GM21423 (cell line): ENCODE measurements around the gene TEPSIN.

Source experiments
- ATAC-seq: cut with Tn5 transposase; IDR thresholded peaks from one replicate; pipeline ENCODE4 v1.9.1; 2021; ENCODE audit warnings: mild to moderate bottlenecking, moderate library complexity; ENCODE audit not compliant: unreplicated experiment

The TEPSIN gene

DNA sequence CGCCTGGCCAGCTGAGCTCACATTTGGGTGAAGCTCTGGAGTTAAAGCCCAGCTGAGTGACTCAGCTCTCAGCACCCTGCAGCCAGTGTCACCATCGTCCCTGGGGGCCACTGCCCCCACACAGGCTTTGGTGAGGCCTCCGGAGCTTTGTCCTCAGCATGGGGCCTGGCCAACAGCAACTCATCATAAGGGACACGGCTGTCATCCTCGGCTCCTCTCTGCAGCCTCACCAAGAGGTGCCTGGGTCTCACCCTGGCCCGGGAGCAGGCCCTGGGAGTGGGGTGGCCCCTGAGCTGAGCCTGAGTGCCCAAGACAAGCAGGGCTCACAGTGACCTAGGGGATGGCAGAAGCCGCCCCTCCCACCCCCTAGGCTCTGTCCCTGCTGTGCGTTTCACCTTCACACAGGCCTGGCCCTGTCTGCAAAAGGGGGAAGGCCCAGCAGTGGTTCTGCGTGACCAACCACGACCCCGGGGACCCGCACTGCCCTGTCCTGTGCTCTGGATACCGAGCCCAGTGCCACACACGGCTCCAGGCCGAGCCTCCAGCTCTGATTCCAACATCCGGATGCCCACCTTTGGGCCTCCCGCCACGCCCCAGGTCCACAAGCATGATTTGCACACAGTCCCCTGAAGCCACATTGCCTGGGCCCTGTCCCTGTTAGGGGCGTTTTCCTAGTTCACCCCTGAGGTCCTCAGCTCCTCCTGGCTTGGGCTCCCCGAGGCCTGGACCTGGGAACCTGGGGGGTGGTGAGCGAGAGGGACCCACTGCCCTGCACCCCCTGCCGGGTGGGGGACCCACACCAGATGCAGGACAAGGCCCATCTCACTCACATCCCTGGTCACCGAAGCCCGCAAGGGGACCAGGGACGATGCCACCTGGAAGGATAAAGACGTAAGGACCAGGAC lies 51.0 kb downstream of the TEPSIN start:
- ATAC-seq, result no peak

GRCh38 chr17:81187120-81187519 lies 51.7 kb downstream of the TEPSIN start:
- no peak for ATAC-seq

DNA sequence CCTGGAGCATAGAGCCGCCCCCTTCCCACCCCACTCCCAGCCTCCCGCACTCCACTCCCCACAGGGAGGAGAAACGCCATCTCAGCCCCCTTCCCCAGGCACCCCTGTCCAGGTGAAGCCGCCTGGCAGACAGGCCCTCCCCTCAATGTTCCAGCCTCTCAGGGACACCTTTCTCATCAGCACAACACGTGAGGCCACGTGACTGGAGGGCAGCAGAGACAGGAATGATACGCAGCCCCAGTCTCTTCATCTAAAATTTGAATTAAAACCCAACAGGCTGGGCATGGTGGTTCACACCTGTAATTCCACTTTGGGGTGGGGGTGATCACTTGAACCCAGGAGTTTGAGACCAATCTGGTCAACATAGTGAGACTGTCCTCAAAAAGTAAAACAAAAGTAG lies 52.7 kb downstream of the TEPSIN start:
- ATAC-seq, result no peak

DNA sequence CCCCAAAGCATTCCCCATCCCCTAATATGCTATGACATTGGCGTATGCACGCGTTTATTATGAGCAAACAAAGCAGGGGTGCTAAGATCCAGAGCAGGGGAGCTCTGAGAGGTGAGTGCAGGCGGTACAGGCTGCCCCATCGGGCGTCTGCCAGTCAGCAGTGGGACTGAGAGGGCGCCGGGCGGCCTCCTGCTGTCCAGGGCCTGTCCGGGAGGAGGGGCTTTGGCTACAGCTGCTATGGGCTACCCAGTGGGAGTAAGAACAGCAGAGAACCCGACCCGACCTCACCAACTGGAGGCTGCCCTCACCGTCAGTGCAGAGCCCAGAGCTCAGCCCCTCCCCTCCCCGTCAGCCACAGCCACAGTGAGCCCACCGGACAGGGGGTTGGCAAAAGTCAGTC lies 54.3 kb downstream of the TEPSIN start:
- no peak for ATAC-seq

- ATAC-seq, result no peak
These were observed 55.0 kb downstream of the TEPSIN start for GRCh38 chr17:81183807-81184206.

- no peak for ATAC-seq
These were observed 55.5 kb downstream of the TEPSIN start for GRCh38 chr17:81183316-81183715.

GRCh38 chr17:81182596-81182995 lies 56.3 kb downstream of the TEPSIN start:
- no peak for ATAC-seq

DNA sequence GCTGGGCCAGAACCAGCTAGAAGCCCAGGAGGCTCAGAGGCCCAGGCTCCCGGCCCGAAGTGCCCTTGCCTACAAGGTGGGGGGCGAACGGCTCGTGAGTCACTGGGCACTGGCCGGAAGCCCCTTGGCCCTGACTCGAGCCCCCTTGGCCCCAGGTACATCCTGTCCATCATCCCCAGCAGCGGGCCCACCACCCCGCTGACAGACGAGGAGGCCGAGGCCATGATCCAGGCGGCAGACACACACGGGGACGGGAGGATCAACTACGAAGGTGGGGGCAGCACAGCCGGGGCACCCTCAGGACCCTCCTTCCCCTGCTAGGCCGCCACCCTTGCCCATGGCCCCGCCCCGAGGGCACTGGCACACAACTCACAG lies 57.1 kb downstream of the TEPSIN start:
- ATAC-seq, result no peak

DNA sequence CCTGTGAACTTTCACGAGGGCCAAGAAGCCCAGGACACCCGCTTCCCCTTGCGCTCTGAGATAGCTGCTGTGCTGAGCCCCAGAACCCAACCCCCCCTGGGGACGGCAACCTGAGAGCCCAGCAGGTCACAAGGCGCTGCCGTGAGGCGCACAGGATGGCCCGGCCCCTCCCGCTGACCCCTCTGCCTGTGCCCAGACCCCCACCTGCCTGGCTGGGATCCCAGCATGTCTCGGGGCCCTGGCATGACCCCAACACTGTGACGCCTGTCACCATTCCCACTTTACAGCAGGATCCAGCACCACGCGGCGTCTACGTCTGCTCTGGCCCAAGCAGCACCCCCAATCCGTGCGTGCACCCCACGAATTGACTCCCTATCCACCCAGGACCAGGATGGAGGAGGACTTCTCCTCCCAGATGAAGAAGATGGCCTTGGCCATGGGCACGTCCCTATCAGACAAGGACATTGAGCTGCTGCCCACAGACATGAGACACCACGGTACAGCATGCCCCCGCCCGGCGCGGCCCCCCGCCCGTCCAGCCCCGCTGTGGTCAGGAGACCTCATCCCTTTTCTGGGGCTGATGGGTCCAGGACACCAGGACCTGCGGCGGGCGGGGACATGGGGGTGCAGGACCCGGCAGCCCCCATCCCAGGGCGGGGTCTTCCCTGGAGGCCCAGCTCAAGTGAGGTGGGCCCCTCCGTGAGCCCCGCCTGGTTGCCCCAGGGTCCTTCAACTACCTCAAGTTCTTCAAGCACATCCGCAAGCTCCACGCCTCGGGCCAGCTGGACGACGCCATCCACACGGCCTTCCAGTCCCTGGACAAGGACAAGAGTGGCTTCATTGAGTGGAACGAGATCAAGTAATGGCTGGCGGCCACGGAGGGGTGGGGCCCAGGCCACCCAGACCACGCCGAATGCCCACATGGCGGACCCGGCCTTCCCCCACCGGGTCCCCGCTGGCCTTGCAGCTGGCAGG lies 57.7 kb downstream of the TEPSIN start:
- ATAC-seq, result no peak

DNA sequence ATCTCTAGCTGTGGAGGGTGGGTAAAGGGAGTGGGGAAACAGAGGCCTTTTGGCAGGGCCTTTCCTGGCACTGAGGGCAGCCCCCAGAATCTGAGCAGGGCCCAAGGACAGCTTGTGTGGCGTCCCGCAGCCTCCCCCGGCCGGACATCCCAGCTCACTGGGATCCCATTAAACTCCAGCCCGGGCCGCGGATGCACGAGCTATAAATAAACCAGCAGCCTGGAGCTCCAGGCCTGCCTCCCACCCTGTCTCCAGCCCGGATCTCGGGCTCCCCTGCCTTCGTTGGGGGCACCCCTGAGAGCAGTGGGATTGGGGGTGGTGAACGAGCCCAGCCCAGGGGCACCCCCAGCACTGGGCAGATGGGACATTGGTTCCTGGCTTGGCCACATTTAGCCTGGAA lies 59.0 kb downstream of the TEPSIN start:
- ATAC-seq, result no peak

GRCh38 chr17:81179220-81179619 lies 59.6 kb downstream of the TEPSIN start:
- ATAC-seq, result no peak
